C4-2B (cell line): Measurements from ENCODE around the gene KLK12.

Source experiments
- H3K27ac ChIP-seq: fragments of 450-650 bp; 2 replicates; pipeline ENCODE4 v1.5.1; 2017
- CTCF ChIP-seq: fragments of 450-650 bp; conservative IDR thresholded peaks from 2 replicates; pipeline ENCODE4 v1.5.1; 2017; ENCODE audit warnings: mild to moderate bottlenecking
- ZFX ChIP-seq: fragments of 450-650 bp; IDR thresholded peaks from 2 replicates; pipeline ENCODE4 v1.6.1; 2017

Gene KLK12

GRCh38 chr19:51034704-51035103 lies at the start of gene KLK12:
Gene KLK12, minus strand, starts transcription at chr19:51035002. Its CDS starts 381 bp downstream, at chr19:51034621.
- H3K27ac ChIP-seq = no peak within 1 kb of the TSS
- TF ChIP-seq ZFX (no peak), CTCF (no peak)

- TF ChIP-seq ZFX (no peak), CTCF (no peak)
Measured at GRCh38 chr19:51084505-51084904, 49.7 kb upstream of the KLK12 start.

GRCh38 chr19:51083783-51084182 lies 49.0 kb upstream of the KLK12 start:
- no peak overlapping the region for H3K27ac ChIP-seq
- no peak for TF ChIP-seq ZFX
- TF ChIP-seq CTCF = no peak

More at GRCh38 chr19:51084505-51084904, 49.7 kb upstream of the KLK12 start:
- H3K27ac ChIP-seq = no peak overlapping the region

GRCh38 chr19:51083181-51083580 lies 48.4 kb upstream of the KLK12 start:
- TF ChIP-seq CTCF = no peak
- no peak for TF ChIP-seq ZFX
- no peak overlapping the region for H3K27ac ChIP-seq

- no peak within 1 kb of the TSS for H3K27ac ChIP-seq
- TF ChIP-seq CTCF (no peak), ZFX (no peak)
Measured at GRCh38 chr19:51082611-51083010, 47.8 kb upstream of the KLK12 start, which contains the start of gene KLK14. Gene KLK14, minus strand, starts transcription at chr19:51082887. Its CDS starts 273 bp downstream, at chr19:51082614.

GRCh38 chr19:51081476-51081875 lies 46.7 kb upstream of the KLK12 start:
- TF ChIP-seq ZFX = no peak
- no peak for TF ChIP-seq CTCF
- H3K27ac ChIP-seq = no peak overlapping the region

- TF ChIP-seq ZFX (no peak), CTCF (no peak)
- no peak overlapping the region for H3K27ac ChIP-seq
Measured at GRCh38 chr19:51079481-51080110, 44.8 kb upstream of the KLK12 start.
